B cell (primary cell): ENCODE data around the gene RABL2B. TPM values are rescaled to one million over a fixed set of nuclear protein-coding genes. Genes with fewer than 3 reads are reported as not detected.

Experiments
- ATAC-seq: fragments of 200-7000 bp; cut with Tn5 transposase; one replicate; pipeline ENCODE4 v1.10.0; 2021; ENCODE audit warnings: low read depth, mild to moderate bottlenecking, moderate number of reproducible peaks, moderate library complexity
- CTCF ChIA-PET: fragments of 350-600 bp; sonication (Branson Sonifier 250); formaldehyde crosslinking; loops from one replicate; lab custom pipeline; 2021; ENCODE audit warnings: antibody characterized with exemption, inconsistent platforms; lab: Charles Lee
- POLR2A ChIA-PET: fragments of 350-600 bp; sonication (Branson Sonifier 250); formaldehyde crosslinking; loops from one replicate; lab custom pipeline; 2021; ENCODE audit warnings: antibody characterized with exemption; lab: Charles Lee
- DNase-seq: peaks from one replicate; pipeline ENCODE4 v3.0.0; 2013
- H2AFZ ChIP-seq: 2 replicates; pipeline ENCODE4 v1.6.1; 2012; ENCODE audit warnings: mild to moderate bottlenecking, low read depth, low read length; ENCODE audit not compliant: insufficient read depth, poor library complexity, severe bottlenecking
- H3K27ac ChIP-seq, 2 donors: 1 replicate in 1 of 2; 2 replicates in 1 of 2; pipeline ENCODE4 v1.5.1; 2012 to 2013; ENCODE audit warnings: low read length in 2 of 2, mild to moderate bottlenecking in 2 of 2, moderate library complexity in 1 of 2
- H3K27me3 ChIP-seq, 4 experiments: fragments of 200-600 bp in 1 of 4; sonication (generic) in 1 of 4; replicated peaks in 1 of 4; 1 replicate in 2 of 4; 2 replicates in 2 of 4; pipeline versions ENCODE4 v1.6.1 to v1.7.0; 2013 to 2016; ENCODE audit warnings: low read length in 3 of 4, mild to moderate bottlenecking in 2 of 4, mixed read lengths in 1 of 4, moderate library complexity in 1 of 4; ENCODE audit not compliant: insufficient read depth in 4 of 4, control insufficient read depth in 3 of 4; ENCODE audit errors: control extremely low read depth in 1 of 4
- H3K36me3 ChIP-seq, 2 experiments: replicated peaks in 1 of 2; 1 replicate in 1 of 2; 2 replicates in 1 of 2; pipeline versions ENCODE4 v1.6.1 to v1.7.1; 2013; ENCODE audit warnings: low read length in 1 of 2; ENCODE audit not compliant: insufficient read depth in 2 of 2, control insufficient read depth in 1 of 2; ENCODE audit errors: control extremely low read depth in 1 of 2, extremely low read depth in 1 of 2
- H3K4me1 ChIP-seq, 2 donors: fragments of 200-600 bp in 1 of 2; sonication (generic) in 1 of 2; 1 replicate in 1 of 2; 2 replicates in 1 of 2; pipeline versions ENCODE4 v1.5.1 to v1.6.1; 2013 to 2017; ENCODE audit warnings: low read length in 2 of 2; ENCODE audit not compliant: control insufficient read depth in 2 of 2, insufficient read depth in 2 of 2
- H3K4me2 ChIP-seq: replicated peaks from 2 replicates; pipeline ENCODE3; 2012; ENCODE audit warnings: mild to moderate bottlenecking, low read depth, low read length; ENCODE audit not compliant: poor library complexity, severe bottlenecking
- H3K4me3 ChIP-seq, 5 experiments: fragments of 200-600 bp in 1 of 5; sonication (generic) in 1 of 5; 1 replicate in 3 of 5; 2 replicates in 2 of 5; pipeline versions ENCODE4 v1.5.1 to v1.7.0; 2011 to 2016; ENCODE audit warnings: low read length in 4 of 5, mild to moderate bottlenecking in 4 of 5, low read depth in 2 of 5, control low read depth in 1 of 5, moderate library complexity in 1 of 5; ENCODE audit not compliant: insufficient read depth in 1 of 5; ENCODE audit errors: control extremely low read depth in 1 of 5, extremely low read depth in 1 of 5
- H3K79me2 ChIP-seq: fragments of 200-600 bp; sonication (generic); one replicate; pipeline ENCODE4 v1.6.0; 2016; ENCODE audit warnings: low read length; ENCODE audit not compliant: control insufficient read depth, insufficient read depth
- H3K9ac ChIP-seq: fragments of 200-600 bp; sonication (generic); 2 replicates; pipeline ENCODE4 v1.6.1; 2017; ENCODE audit warnings: mild to moderate bottlenecking, low read length, moderate library complexity
- H3K9me3 ChIP-seq, 3 donors: one replicate each; pipeline versions ENCODE4 v1.6.1 to v1.7.1; 2013; ENCODE audit warnings: low read length in 2 of 3; ENCODE audit not compliant: control insufficient read depth in 2 of 3, insufficient read depth in 1 of 3; ENCODE audit errors: control extremely low read depth in 1 of 3
- H4K20me1 ChIP-seq: 2 replicates; pipeline ENCODE4 v1.6.0; 2012; ENCODE audit warnings: mild to moderate bottlenecking, low read length; ENCODE audit not compliant: insufficient read depth, control insufficient read depth, poor library complexity, severe bottlenecking
- H3K27ac Mint-ChIP-seq: one replicate; pipeline ENCODE4 v1.8.0; 2021; ENCODE audit warnings: mixed read lengths
- H3K27me3 Mint-ChIP-seq: one replicate; pipeline ENCODE4 v1.8.0; 2021; ENCODE audit warnings: mixed read lengths
- H3K4me1 Mint-ChIP-seq: one replicate; pipeline ENCODE4 v1.8.0; 2021; ENCODE audit warnings: mixed read lengths
- H3K4me3 Mint-ChIP-seq: one replicate; pipeline ENCODE4 v1.8.0; 2021; ENCODE audit warnings: mixed read lengths
- H3K9me3 Mint-ChIP-seq: one replicate; pipeline ENCODE4 v1.8.0; 2022; ENCODE audit warnings: mixed read lengths; ENCODE audit not compliant: insufficient read depth
- CTCF ChIP-seq: fragments of 200-600 bp; IDR thresholded peaks from one replicate; pipeline ENCODE4 v1.8.0; 2022; ENCODE audit warnings: antibody characterized with exemption, mild to moderate bottlenecking
- EZH2 ChIP-seq: IDR thresholded peaks from 2 replicates; pipeline ENCODE4 v1.6.1; 2012; ENCODE audit warnings: borderline replicate concordance, low read depth, mild to moderate bottlenecking, moderate library complexity, low read length; ENCODE audit not compliant: insufficient read depth, poor library complexity, severe bottlenecking
- WGBS: methylation state at CpG from one replicate; pipeline ENCODE4 v1.1.5; 2013; ENCODE audit warnings: missing lambda C conversion rate; ENCODE audit not compliant: insufficient coverage; 5-methylcytosine and 5-hydroxymethylcytosine counted together
- intact Hi-C: fragments of 100-400 bp; cut with micrococcal nuclease; formaldehyde crosslinking; loops from one replicate; pipeline ENCODE4 v1.10.0; 2022
- polyA plus RNA-seq: library from polyadenylated mRNA; depleted of rRNA; stranded (reverse); fragments of >200 nt; gene quantifications from 2 replicates; pipeline ENCODE4 v1.2.3, GENCODE V29; 2012
- total RNA-seq, 2 donors: library from RNA; stranded (reverse); fragments of 120-200 nt in 1 of 2; gene quantifications; 1 replicate in 1 of 2; 2 replicates in 1 of 2; pipeline versions ENCODE4 v1.2.3 to v1.2.4, GENCODE V29; 2013 to 2022

RABL2B gene
- total and polyA plus RNA-seq, 2 donors (not counting 1 experiment from before 2014, with no cell fraction given): 93.1 to 99.0 TPM

- Histone ChIP-seq H3K36me3 (no peaks in the 10 kb centered on the region), H3K4me2 (no peak overlapping the region), H3K79me2 (no peaks in the 10 kb centered on the region), H3K4me3 (no peak overlapping the region), H3K9ac (no peak overlapping the region), H3K27me3 (no peaks in the 10 kb centered on the region), H2AFZ (no peak overlapping the region), H3K27ac (no peak overlapping the region), H3K9me3 (peaks cover 0 to 4% (median 0%) of the 10 kb centered on the region in 3 donors), H3K4me1 (peaks cover 8 to 12% of the 10 kb centered on the region in 2 donors), H4K20me1 (no peaks in the 10 kb centered on the region)
- H3K27ac Mint-ChIP-seq: no peak overlapping the region
- H3K4me1 Mint-ChIP-seq: peaks cover 7% of the 10 kb centered on the region
- ATAC-seq (no peak), DNase-seq (no peak)
- no peak overlapping the region for H3K4me3 Mint-ChIP-seq
- WGBS: 99% methylated on average over 27 of the region's 40 CpGs
- H3K9me3 Mint-ChIP-seq: no peaks in the 10 kb centered on the region
- no peak for TF ChIP-seq EZH2
- TF ChIP-seq CTCF: no peak
- ChIA-PET CTCF (no interaction called here), POLR2A (no interaction called here)
- peaks cover 10% of the 10 kb centered on the region for H3K27me3 Mint-ChIP-seq
- intact Hi-C loops: no loop called here
Observed at GRCh38 chr22:50719814-50720300, 63.6 kb downstream of the RABL2B start.

- POLR2A ChIA-PET: no interaction called here
- no peak overlapping the region for H3K4me3 ChIP-seq
- no peaks in the 10 kb centered on the region for H4K20me1 ChIP-seq
- no peaks in the 10 kb centered on the region for H3K36me3 ChIP-seq
- peaks cover 0 to 4% (median 0%) of the 10 kb centered on the region in 3 donors for H3K9me3 ChIP-seq
- H3K27ac ChIP-seq: no peak overlapping the region
- CTCF ChIA-PET: no interaction called here
- H3K9me3 Mint-ChIP-seq: no peaks in the 10 kb centered on the region
- no peak for ATAC-seq
- no peak overlapping the region for H3K4me2 ChIP-seq
- TF ChIP-seq EZH2: no peak
- no peak for TF ChIP-seq CTCF
- no peak overlapping the region for H3K27ac Mint-ChIP-seq
- no peaks in the 10 kb centered on the region for H3K4me1 Mint-ChIP-seq
- no peak overlapping the region for H2AFZ ChIP-seq
- H3K27me3 Mint-ChIP-seq: peaks cover 10% of the 10 kb centered on the region
- WGBS: 94% methylated on average over 8 of the region's 10 CpGs
- H3K27me3 ChIP-seq: no peaks in the 10 kb centered on the region
- intact Hi-C loops: no loop called here
- no peak overlapping the region for H3K9ac ChIP-seq
- H3K4me3 Mint-ChIP-seq: no peak overlapping the region
- no peak for DNase-seq
- no peaks in the 10 kb centered on the region for H3K79me2 ChIP-seq
- peaks cover 0 to under 1% of the 10 kb centered on the region in 2 donors for H3K4me1 ChIP-seq
Observed at GRCh38 chr22:50718352-50718709, 65.1 kb downstream of the RABL2B start.
